Stomach smooth muscle (tissue), 2 donors: ENCODE data around the gene RFX3.

ENCODE experiments used
- H3K27ac ChIP-seq: one replicate; pipeline ENCODE4 v1.7.0; 2013; ENCODE audit warnings: mild to moderate bottlenecking, low read length, inconsistent platforms
- H3K27me3 ChIP-seq, 2 donors: one replicate each; pipeline ENCODE4 v1.7.0; 2013; ENCODE audit warnings: low read length in 2 of 2; ENCODE audit not compliant: insufficient read depth in 2 of 2, control insufficient read depth in 1 of 2
- H3K36me3 ChIP-seq, 2 donors: one replicate each; pipeline ENCODE4 v1.7.0; 2013; ENCODE audit warnings: low read length in 2 of 2; ENCODE audit not compliant: control insufficient read depth in 2 of 2, insufficient read depth in 2 of 2
- H3K4me1 ChIP-seq: one replicate; pipeline ENCODE4 v1.7.0; 2013; ENCODE audit warnings: low read length; ENCODE audit not compliant: control insufficient read depth, insufficient read depth
- H3K4me3 ChIP-seq, 2 donors: one replicate each; pipeline ENCODE4 v1.7.0; 2013; ENCODE audit warnings: low read length in 2 of 2
- H3K9ac ChIP-seq, 2 donors: one replicate each; pipeline ENCODE4 v1.7.0; 2013; ENCODE audit warnings: low read length in 2 of 2, mild to moderate bottlenecking in 1 of 2
- H3K9me3 ChIP-seq, 2 donors: one replicate each; pipeline ENCODE4 v1.7.0; 2013; ENCODE audit warnings: low read length in 2 of 2; ENCODE audit not compliant: control insufficient read depth in 2 of 2
- donor health status: healthy.
- donor health status: Pancreatic carcinoma.

Gene RFX3

GRCh38 chr9:3250741-3251140 lies 275.1 kb downstream of the RFX3 start:
- Histone ChIP-seq H3K27ac (no peak overlapping the region), H3K36me3 (peaks cover 0 to 3% of the 10 kb centered on the region in 2 donors), H3K9me3 (no peaks in the 10 kb centered on the region), H3K4me3 (no peak overlapping the region), H3K9ac (no peak overlapping the region), H3K4me1 (no peaks in the 10 kb centered on the region), H3K27me3 (no peaks in the 10 kb centered on the region)

GRCh38 chr9:3247211-3247610 lies 278.6 kb downstream of the RFX3 start:
- Histone ChIP-seq H3K27me3 (no peaks in the 10 kb centered on the region), H3K36me3 (no peaks in the 10 kb centered on the region), H3K9ac (no peak overlapping the region), H3K9me3 (no peaks in the 10 kb centered on the region), H3K27ac (no peak overlapping the region), H3K4me3 (no peak overlapping the region), H3K4me1 (no peaks in the 10 kb centered on the region)

DNA sequence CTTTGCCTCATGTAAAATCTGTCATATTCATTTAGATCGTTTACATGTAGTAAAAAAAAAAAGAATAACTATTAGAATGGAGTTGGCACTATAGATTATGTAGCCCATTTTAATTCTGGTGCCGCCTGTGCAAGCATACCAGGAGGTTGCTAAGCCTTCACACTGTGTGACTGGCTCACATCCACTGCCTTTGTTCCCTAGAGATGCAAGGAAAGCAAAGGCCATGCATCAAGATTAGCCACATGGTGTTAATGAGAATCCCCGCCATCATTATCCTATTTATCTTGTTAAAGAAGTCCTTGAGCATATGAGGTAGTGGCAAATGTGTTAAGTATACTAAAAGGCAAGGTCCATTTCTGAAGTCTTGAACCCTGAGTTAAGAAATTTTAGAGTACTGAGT lies 279.6 kb downstream of the RFX3 start:
- Histone ChIP-seq H3K4me1 (no peaks in the 10 kb centered on the region), H3K27ac (no peak overlapping the region), H3K36me3 (no peaks in the 10 kb centered on the region), H3K9ac (no peak overlapping the region), H3K27me3 (no peaks in the 10 kb centered on the region), H3K4me3 (no peak overlapping the region), H3K9me3 (no peaks in the 10 kb centered on the region)

DNA sequence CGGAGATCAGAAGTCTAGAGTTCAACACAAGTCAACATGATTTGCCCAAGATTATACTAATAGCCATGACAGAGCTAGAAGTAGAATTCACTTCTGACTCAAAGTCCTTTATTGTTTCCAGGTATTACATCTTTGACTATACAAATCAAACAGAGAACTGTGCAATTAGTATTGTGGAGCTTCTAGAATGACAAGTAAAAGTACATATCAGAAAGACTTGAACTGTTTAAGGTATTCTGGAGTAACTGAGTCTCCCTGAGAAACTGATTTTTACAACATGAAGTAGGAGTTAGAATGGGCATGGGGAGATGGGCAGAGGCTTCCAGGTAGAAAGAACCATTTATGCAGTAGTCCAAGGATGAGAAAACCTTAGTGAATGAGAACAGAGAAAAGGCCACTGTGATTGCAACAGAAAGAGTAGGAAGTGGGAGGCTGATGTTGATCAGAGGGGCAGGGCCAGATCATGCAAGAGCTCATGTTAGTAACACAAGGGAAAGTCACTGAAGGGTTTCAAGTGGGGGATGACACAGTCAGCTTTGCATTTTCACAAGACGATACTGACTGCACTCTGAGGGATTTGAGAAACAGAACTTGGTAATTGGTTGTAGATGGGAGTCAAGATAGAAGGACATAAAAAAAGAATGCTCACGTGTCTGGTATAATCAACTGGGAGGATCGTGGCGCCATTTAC lies 280.7 kb downstream of the RFX3 start:
- Histone ChIP-seq H3K4me1 (no peaks in the 10 kb centered on the region), H3K4me3 (no peak overlapping the region), H3K27ac (no peak overlapping the region), H3K9ac (no peak overlapping the region), H3K27me3 (no peaks in the 10 kb centered on the region), H3K36me3 (no peaks in the 10 kb centered on the region), H3K9me3 (no peaks in the 10 kb centered on the region)

DNA sequence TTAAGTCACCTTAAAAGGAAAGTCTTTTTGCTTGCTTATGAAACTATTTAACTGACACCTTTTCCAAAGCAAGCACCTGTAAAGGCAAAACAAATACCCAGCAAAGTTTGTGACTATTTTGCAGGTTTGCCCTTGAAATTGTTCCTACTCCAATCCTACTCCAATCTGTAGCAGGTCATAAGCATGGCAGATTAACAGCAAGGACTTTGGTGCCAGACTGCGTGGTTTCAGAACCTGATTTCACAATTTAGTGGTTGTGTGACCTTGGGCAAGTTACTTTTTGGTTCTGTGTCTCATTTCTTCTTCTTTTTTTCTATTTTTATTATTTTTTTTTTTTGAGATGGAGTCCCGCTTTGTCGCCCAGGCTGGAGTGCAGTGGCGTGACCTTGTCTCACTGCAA lies 282.1 kb downstream of the RFX3 start:
- H3K4me1 ChIP-seq: no peaks in the 10 kb centered on the region
- no peak overlapping the region for H3K27ac ChIP-seq
- no peaks in the 10 kb centered on the region for H3K27me3 ChIP-seq
- H3K36me3 ChIP-seq: no peaks in the 10 kb centered on the region
- H3K9ac ChIP-seq: no peak overlapping the region
- no peak overlapping the region for H3K4me3 ChIP-seq
- no peaks in the 10 kb centered on the region for H3K9me3 ChIP-seq

DNA sequence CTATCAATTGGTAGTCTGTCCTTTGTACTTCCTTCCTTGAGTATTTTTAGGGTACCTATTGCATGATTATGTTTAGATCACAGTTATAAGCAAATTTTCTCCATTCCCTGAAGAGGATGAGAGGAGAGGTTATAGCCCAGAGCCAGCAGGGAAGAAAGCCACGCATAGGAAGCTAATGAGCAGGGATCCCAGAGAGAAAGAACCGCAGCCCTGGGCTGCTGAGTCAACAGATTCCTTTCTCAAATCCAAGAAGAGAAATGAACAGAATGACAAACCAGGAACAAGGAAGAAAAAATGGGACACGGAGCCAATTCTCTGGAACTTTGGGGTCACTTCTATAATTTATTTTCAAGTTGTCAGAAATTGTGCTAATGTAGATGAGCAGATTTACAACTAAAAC lies 284.5 kb downstream of the RFX3 start:
- peaks cover 0 to 3% of the 10 kb centered on the region in 2 donors for H3K36me3 ChIP-seq
- H3K9ac ChIP-seq: no peak overlapping the region
- H3K4me3 ChIP-seq: no peak overlapping the region
- H3K9me3 ChIP-seq: no peaks in the 10 kb centered on the region
- H3K27me3 ChIP-seq: no peaks in the 10 kb centered on the region
- H3K4me1 ChIP-seq: no peaks in the 10 kb centered on the region
- no peak overlapping the region for H3K27ac ChIP-seq

- Histone ChIP-seq H3K27ac (no peak overlapping the region), H3K9ac (no peak overlapping the region), H3K27me3 (no peaks in the 10 kb centered on the region), H3K36me3 (peaks cover 0 to 3% of the 10 kb centered on the region in 2 donors), H3K4me1 (no peaks in the 10 kb centered on the region), H3K9me3 (no peaks in the 10 kb centered on the region), H3K4me3 (no peak overlapping the region)
These were observed 285.0 kb downstream of the RFX3 start for GRCh38 chr9:3240656-3241268.

GRCh38 chr9:3239240-3239639 lies 286.6 kb downstream of the RFX3 start:
- no peak overlapping the region for H3K4me3 ChIP-seq
- H3K36me3 ChIP-seq: peaks cover 0 to 3% of the 10 kb centered on the region in 2 donors
- H3K27me3 ChIP-seq: no peaks in the 10 kb centered on the region
- H3K9ac ChIP-seq: no peak overlapping the region
- H3K9me3 ChIP-seq: no peaks in the 10 kb centered on the region
- H3K4me1 ChIP-seq: no peaks in the 10 kb centered on the region
- H3K27ac ChIP-seq: no peak overlapping the region

- H3K9me3 ChIP-seq: no peaks in the 10 kb centered on the region
- H3K36me3 ChIP-seq: peaks cover 0 to 3% of the 10 kb centered on the region in 2 donors
- H3K27me3 ChIP-seq: no peaks in the 10 kb centered on the region
- no peaks in the 10 kb centered on the region for H3K4me1 ChIP-seq
- H3K9ac ChIP-seq: no peak overlapping the region
- H3K4me3 ChIP-seq: no peak overlapping the region
- no peak overlapping the region for H3K27ac ChIP-seq
These were observed 287.6 kb downstream of the RFX3 start for GRCh38 chr9:3238236-3238635.

DNA sequence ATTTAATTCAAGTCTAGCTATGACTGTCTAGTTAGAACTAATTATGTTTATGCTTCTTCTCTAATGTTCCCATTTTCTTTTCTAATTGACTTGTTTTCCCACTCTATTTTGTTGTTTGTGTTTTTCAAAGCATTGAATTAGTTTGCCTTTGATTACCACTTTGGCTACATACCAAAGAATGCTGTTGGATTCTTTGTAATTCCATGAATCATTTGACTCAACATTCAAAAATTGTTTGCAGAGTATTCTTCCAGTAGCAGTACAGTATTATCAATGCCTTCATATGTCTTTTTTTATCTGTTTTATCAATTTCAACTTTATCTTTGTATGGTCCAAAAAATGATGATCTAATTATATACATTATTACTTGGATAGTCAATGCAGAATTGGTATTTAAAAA lies 288.7 kb downstream of the RFX3 start:
- Histone ChIP-seq H3K36me3 (peaks cover 0 to 3% of the 10 kb centered on the region in 2 donors), H3K27me3 (no peaks in the 10 kb centered on the region), H3K9ac (no peak overlapping the region), H3K4me1 (no peaks in the 10 kb centered on the region), H3K4me3 (no peak overlapping the region), H3K9me3 (no peaks in the 10 kb centered on the region), H3K27ac (no peak overlapping the region)

- Histone ChIP-seq H3K27ac (no peak overlapping the region), H3K9ac (no peak overlapping the region), H3K4me1 (no peaks in the 10 kb centered on the region), H3K4me3 (no peak overlapping the region), H3K36me3 (peaks cover 0 to 3% of the 10 kb centered on the region in 2 donors), H3K27me3 (no peaks in the 10 kb centered on the region), H3K9me3 (no peaks in the 10 kb centered on the region)
These were observed 290.3 kb downstream of the RFX3 start for GRCh38 chr9:3235497-3235896.
